ENCODE results near the gene CHD2. TPM values are rescaled to one million over a fixed set of nuclear protein-coding genes. Genes with fewer than 3 reads are reported as not detected.

Gene CHD2
- total RNA-seq, 4 donors from 2014 or later: 149 to 299 (median 213) TPM

DNA sequence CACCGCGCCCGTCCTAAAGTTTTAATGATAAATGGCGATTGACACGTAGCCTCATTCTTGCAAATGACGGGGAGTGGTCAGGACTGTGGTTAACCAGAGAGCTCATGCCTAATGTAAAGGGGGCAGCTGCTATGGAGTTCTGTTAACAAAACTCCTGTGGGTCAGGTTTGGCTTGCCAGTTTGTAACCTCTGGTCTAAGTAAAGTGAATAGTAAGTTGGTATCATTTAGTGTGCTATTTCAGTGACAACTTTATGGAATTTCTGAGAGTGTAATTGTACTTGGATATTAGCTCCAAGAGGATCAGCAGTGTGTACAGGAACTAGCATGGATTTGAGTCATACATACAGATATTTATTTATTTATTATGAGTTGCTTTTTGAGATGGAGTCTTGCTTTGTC, 101.0 kb downstream of the CHD2 start:
- intact Hi-C loops (cut with DNase I): loop anchor here (10.0 kb wide), 1 partner anchor 56 kb away; no protein-coding TSS in a partner anchor
- peaks cover 84 to 86% of the 10 kb centered on the region in 2 donors for H3K36me3 ChIP-seq
- TF ChIP-seq, protein P1, sequence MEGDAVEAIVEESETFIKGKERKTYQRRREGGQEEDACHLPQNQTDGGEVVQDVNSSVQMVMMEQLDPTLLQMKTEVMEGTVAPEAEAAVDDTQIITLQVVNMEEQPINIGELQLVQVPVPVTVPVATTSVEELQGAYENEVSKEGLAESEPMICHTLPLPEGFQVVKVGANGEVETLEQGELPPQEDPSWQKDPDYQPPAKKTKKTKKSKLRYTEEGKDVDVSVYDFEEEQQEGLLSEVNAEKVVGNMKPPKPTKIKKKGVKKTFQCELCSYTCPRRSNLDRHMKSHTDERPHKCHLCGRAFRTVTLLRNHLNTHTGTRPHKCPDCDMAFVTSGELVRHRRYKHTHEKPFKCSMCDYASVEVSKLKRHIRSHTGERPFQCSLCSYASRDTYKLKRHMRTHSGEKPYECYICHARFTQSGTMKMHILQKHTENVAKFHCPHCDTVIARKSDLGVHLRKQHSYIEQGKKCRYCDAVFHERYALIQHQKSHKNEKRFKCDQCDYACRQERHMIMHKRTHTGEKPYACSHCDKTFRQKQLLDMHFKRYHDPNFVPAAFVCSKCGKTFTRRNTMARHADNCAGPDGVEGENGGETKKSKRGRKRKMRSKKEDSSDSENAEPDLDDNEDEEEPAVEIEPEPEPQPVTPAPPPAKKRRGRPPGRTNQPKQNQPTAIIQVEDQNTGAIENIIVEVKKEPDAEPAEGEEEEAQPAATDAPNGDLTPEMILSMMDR (IDR thresholded peaks at IDR 0.05): no peak
- no peak for TF ChIP-seq POLR2A (IDR thresholded peaks at IDR 0.05)
- H3K27ac ChIP-seq: no peak overlapping the region
- no peaks in the 10 kb centered on the region for H3K9me3 ChIP-seq
- no peaks in the 10 kb centered on the region for H3K4me1 ChIP-seq
- no peak for DNase-seq
- no peak overlapping the region for H3K4me3 ChIP-seq (replicated peaks in 1 of 3)
- no peaks in the 10 kb centered on the region for H3K27me3 ChIP-seq
- WGBS, 2 donors: 87 to 96% methylated on average over 6 of the region's 6 CpGs

GRCh38 chr15:93001881-93002280, 101.8 kb downstream of the CHD2 start:
- Histone ChIP-seq H3K27me3 (no peaks in the 10 kb centered on the region), H3K4me1 (no peaks in the 10 kb centered on the region), H3K4me3 (replicated peaks in 1 of 3) (no peak overlapping the region), H3K27ac (no peak overlapping the region), H3K36me3 (peaks cover 82% of the 10 kb centered on the region in 2 donors), H3K9me3 (no peaks in the 10 kb centered on the region)
- no peak for DNase-seq
- TF ChIP-seq, protein P1 (IDR thresholded peaks at IDR 0.05): no peak
- TF ChIP-seq POLR2A (IDR thresholded peaks at IDR 0.05): no peak
- intact Hi-C loops (cut with DNase I): loop anchor here (10.0 kb wide), 1 partner anchor 57 kb away; no protein-coding TSS in a partner anchor
- 88 to 94% methylated on average over 2 of the region's 2 CpGs for WGBS, 2 donors

GRCh38 chr15:93005133-93005532, 105.0 kb downstream of the CHD2 start:
- DNase-seq: no peak
- Histone ChIP-seq H3K27me3 (no peaks in the 10 kb centered on the region), H3K4me1 (no peaks in the 10 kb centered on the region), H3K9me3 (no peaks in the 10 kb centered on the region), H3K27ac (no peak overlapping the region), H3K36me3 (peaks cover 73 to 78% of the 10 kb centered on the region in 2 donors), H3K4me3 (replicated peaks in 1 of 3) (no peak overlapping the region)
- WGBS, 2 donors: 86% methylated on average over 4 of the region's 4 CpGs
- no peak for TF ChIP-seq POLR2A (IDR thresholded peaks at IDR 0.05)
- TF ChIP-seq, protein P1 (IDR thresholded peaks at IDR 0.05): no peak
- intact Hi-C loops (cut with DNase I): loop anchor here (10.0 kb wide), 1 partner anchor 60 kb away; no protein-coding TSS in a partner anchor

GRCh38 chr15:93007994-93008393, 107.9 kb downstream of the CHD2 start:
- Histone ChIP-seq H3K27ac (no peak overlapping the region), H3K4me1 (no peaks in the 10 kb centered on the region), H3K27me3 (no peaks in the 10 kb centered on the region), H3K36me3 (peaks cover 72 to 78% of the 10 kb centered on the region in 2 donors), H3K9me3 (no peaks in the 10 kb centered on the region), H3K4me3 (replicated peaks in 1 of 3) (no peak overlapping the region)
- intact Hi-C loops (cut with DNase I): loop anchor here (10.0 kb wide), 1 partner anchor 63 kb away; no protein-coding TSS in a partner anchor
- DNase-seq: no peak
- TF ChIP-seq, protein P1 (IDR thresholded peaks at IDR 0.05): no peak
- no peak for TF ChIP-seq POLR2A (IDR thresholded peaks at IDR 0.05)
- WGBS, 2 donors: 87 to 92% methylated on average over 3 of the region's 3 CpGs

DNA sequence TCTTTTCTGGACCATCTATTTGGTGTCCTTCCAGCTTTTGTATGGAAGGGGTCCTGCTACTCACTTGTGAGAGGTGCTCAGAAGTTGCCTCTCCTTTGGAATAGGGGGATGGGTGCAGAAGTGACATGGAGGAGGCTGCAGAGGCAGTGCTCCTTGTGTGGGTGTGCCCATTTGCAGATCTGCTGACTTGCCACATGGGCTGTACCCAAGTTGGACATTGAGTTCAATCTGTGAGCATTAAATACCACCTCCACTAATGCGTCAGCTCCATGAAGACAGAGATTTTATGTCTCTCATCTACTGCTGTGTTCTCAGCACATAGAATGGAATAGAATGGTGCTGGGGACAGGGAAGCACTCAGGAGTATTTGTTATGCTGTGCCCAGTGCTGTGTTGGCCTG, 112.7 kb downstream of the CHD2 start:
- 94 to 100% methylated on average over 1 of the region's 1 CpG for WGBS, 2 donors
- intact Hi-C loops (cut with DNase I): no loop called here

More for the DNA sequence above, 112.7 kb downstream of the CHD2 start:
- Histone ChIP-seq H3K36me3 (peaks cover 81 to 88% of the 10 kb centered on the region in 2 donors), H3K4me1 (no peaks in the 10 kb centered on the region), H3K9me3 (no peaks in the 10 kb centered on the region), H3K27ac (no peak overlapping the region), H3K27me3 (no peaks in the 10 kb centered on the region), H3K4me3 (replicated peaks in 1 of 3) (no peak overlapping the region)
- TF ChIP-seq POLR2A (IDR thresholded peaks at IDR 0.05): no peak
- TF ChIP-seq, protein P1 (IDR thresholded peaks at IDR 0.05): no peak
- no peak for DNase-seq

Measured in thyroid gland (tissue), 4 donors.